ENCODE results near the gene LRRC9.
"Not testable (repeated sequence)": the region's sequence is repeated elsewhere in the genome, so short reads cannot be mapped to it uniquely, and the experiment has no call there.

LRRC9 gene

GRCh38 chr14:59919570-59920377 lies at the start of gene LRRC9:
TSS of gene LRRC9 (plus strand) at chr14:59920144.
- DNase-seq (ENCODE audit: low spot score), result peak; percentile 28

GRCh38 chr14:59870277-59871165 lies 49.4 kb upstream of the LRRC9 start, which contains the start of gene RTN1:
TSS of gene RTN1 (minus strand) at chr14:59870776. CDS start at chr14:59870630, 146 bp downstream.
- no peak for DNase-seq (ENCODE audit: low spot score)

- DNase-seq (ENCODE audit: low spot score), result no peak
Observed at GRCh38 chr14:59871166-59871495, 48.8 kb upstream of the LRRC9 start.

GRCh38 chr14:59882957-59883356 lies 37.0 kb upstream of the LRRC9 start:
- no peak for DNase-seq (ENCODE audit: low spot score)

GRCh38 chr14:59890676-59891075 lies 29.3 kb upstream of the LRRC9 start:
- no peak for DNase-seq (ENCODE audit: low spot score)

- DNase-seq (ENCODE audit: low spot score), result no peak
Observed at GRCh38 chr14:59895721-59896120, 24.2 kb upstream of the LRRC9 start.

- no peak for DNase-seq (ENCODE audit: low spot score)
Observed at GRCh38 chr14:59897757-59898383, 22.1 kb upstream of the LRRC9 start.

GRCh38 chr14:59900556-59900955 lies 19.4 kb upstream of the LRRC9 start:
- DNase-seq (ENCODE audit: low spot score), result no peak

- DNase-seq (ENCODE audit: low spot score), result no peak
Observed at GRCh38 chr14:59904184-59904583, 15.8 kb upstream of the LRRC9 start.

- no peak for DNase-seq (ENCODE audit: low spot score)
Observed at GRCh38 chr14:59905188-59905587, 14.8 kb upstream of the LRRC9 start.

- DNase-seq (ENCODE audit: low spot score), result no peak
Observed at GRCh38 chr14:59912443-59912842, 7.5 kb upstream of the LRRC9 start.

GRCh38 chr14:59913187-59913586 lies 6.8 kb upstream of the LRRC9 start:
- no peak for DNase-seq (ENCODE audit: low spot score)

GRCh38 chr14:59918824-59919569 lies 947 bp upstream of the LRRC9 start:
- DNase-seq (ENCODE audit: low spot score), result no peak

- DNase-seq (ENCODE audit: low spot score), result no peak
Observed at GRCh38 chr14:59920378-59920683, 387 bp downstream of the LRRC9 start.

- no peak for DNase-seq (ENCODE audit: low spot score)
Observed at GRCh38 chr14:59925797-59926196, 5.9 kb downstream of the LRRC9 start.

GRCh38 chr14:59926534-59926933 lies 6.6 kb downstream of the LRRC9 start:
- no peak for DNase-seq (ENCODE audit: low spot score)

- DNase-seq (ENCODE audit: low spot score), result no peak
Observed at GRCh38 chr14:59931237-59931636, 11.3 kb downstream of the LRRC9 start.

GRCh38 chr14:59936145-59936544 lies 16.2 kb downstream of the LRRC9 start:
- DNase-seq (ENCODE audit: low spot score), result no peak

GRCh38 chr14:59939828-59940227 lies 19.9 kb downstream of the LRRC9 start:
- DNase-seq (ENCODE audit: low spot score), result no peak

GRCh38 chr14:59942296-59942862 lies 22.4 kb downstream of the LRRC9 start:
- DNase-seq (ENCODE audit: low spot score), result not testable (repeated sequence)

- DNase-seq (ENCODE audit: low spot score), result no peak
Observed at GRCh38 chr14:59944909-59945308, 25.0 kb downstream of the LRRC9 start.

- not testable (repeated sequence) for DNase-seq (ENCODE audit: low spot score)
Observed at GRCh38 chr14:59952141-59952540, 32.2 kb downstream of the LRRC9 start.

Data from CD4-positive, alpha-beta T cell treated with Interleukin-15 for 4 hours (primary cell).